DOHH2 (cell line): ENCODE measurements around the gene METTL8.

ENCODE experiments used
- CTCF ChIP-seq: fragments of 200-600 bp; sonication (generic); IDR thresholded peaks from one replicate; pipeline ENCODE4 v1.5.1; 2014; ENCODE audit warnings: antibody characterized with exemption, mild to moderate bottlenecking, low read depth, low read length; ENCODE audit not compliant: poor library complexity, severe bottlenecking
- EZH2phosphoT487 ChIP-seq: fragments of 200-600 bp; sonication (generic); IDR thresholded peaks from 2 replicates; pipeline ENCODE4 v1.6.1; 2017; ENCODE audit warnings: borderline replicate concordance, mild to moderate bottlenecking, antibody characterized with exemption, low read length, moderate library complexity, mixed read lengths

- TF ChIP-seq EZH2phosphoT487 = no peak
- no peak for TF ChIP-seq CTCF
Observed at GRCh38 chr2:171348056-171348455, 85.7 kb downstream of the METTL8 start.
